Common myeloid progenitor, CD34-positive (primary cell): ENCODE data around the gene TMEM271.
A peak's percentile ranks its signal among the peaks of the same experiment; 100 is the strongest.

Experiments used
- CTCF ChIA-PET: fragments of 350-600 bp; sonication (Branson Sonifier 250); formaldehyde crosslinking; loops from one replicate; lab custom pipeline; 2021; ENCODE audit warnings: antibody characterized with exemption; lab: Charles Lee
- POLR2A ChIA-PET: fragments of 350-600 bp; sonication (Branson Sonifier 250); formaldehyde crosslinking; loops from one replicate; lab custom pipeline; 2021; ENCODE audit warnings: antibody characterized with exemption; lab: Charles Lee
- DNase-seq, 3 donors: peaks; one replicate each; pipeline versions ENCODE4 v3.0.0 to v3.0.0-alpha.2; 2013
- H3K27ac ChIP-seq, 2 experiments: 1 replicate in 1 of 2; 2 replicates in 1 of 2; pipeline ENCODE4 v1.7.0; 2013; ENCODE audit warnings: inconsistent platforms in 2 of 2, low read length in 2 of 2, mild to moderate bottlenecking in 2 of 2, low read depth in 1 of 2, moderate library complexity in 1 of 2; ENCODE audit not compliant: severe bottlenecking in 2 of 2, insufficient read depth in 1 of 2, poor library complexity in 1 of 2
- H3K27me3 ChIP-seq, 5 experiments: replicated peaks in 2 of 5; 1 replicate in 3 of 5; 2 replicates in 2 of 5; pipeline versions ENCODE4 v1.6.1 to v1.7.0; 2013; ENCODE audit warnings: low read length in 4 of 5, mild to moderate bottlenecking in 2 of 5, moderate library complexity in 2 of 5, inconsistent platforms in 1 of 5; ENCODE audit not compliant: insufficient read depth in 5 of 5, control insufficient read depth in 4 of 5
- H3K36me3 ChIP-seq, 4 experiments: 1 replicate in 2 of 4; 2 replicates in 2 of 4; pipeline versions ENCODE4 v1.6.1 to v1.7.0; 2013; ENCODE audit warnings: low read length in 3 of 4, control low read depth in 1 of 4, mild to moderate bottlenecking in 1 of 4; ENCODE audit not compliant: control insufficient read depth in 4 of 4, insufficient read depth in 4 of 4
- H3K4me1 ChIP-seq, 4 experiments: 1 replicate in 3 of 4; 2 replicates in 1 of 4; pipeline versions ENCODE4 v1.6.1 to v1.7.1; 2013; ENCODE audit warnings: low read length in 3 of 4, mild to moderate bottlenecking in 3 of 4, control low read depth in 1 of 4, inconsistent platforms in 1 of 4, moderate library complexity in 1 of 4; ENCODE audit not compliant: control insufficient read depth in 4 of 4, insufficient read depth in 4 of 4; ENCODE audit errors: control extremely low read depth in 1 of 4
- H3K4me3 ChIP-seq, 7 experiments: 1 replicate in 4 of 7; 2 replicates in 3 of 7; pipeline versions ENCODE4 v1.5.1 to v1.7.0; 2013; ENCODE audit warnings: mild to moderate bottlenecking in 7 of 7, low read length in 6 of 7, moderate library complexity in 6 of 7, inconsistent platforms in 2 of 7, low read depth in 2 of 7, control low read depth in 1 of 7; ENCODE audit not compliant: insufficient read depth in 4 of 7, control insufficient read depth in 1 of 7; ENCODE audit errors: extremely low read depth in 1 of 7
- H3K9me3 ChIP-seq, 5 experiments: 1 replicate in 4 of 5; 2 replicates in 1 of 5; pipeline versions ENCODE4 v1.6.1 to v1.7.1; 2013; ENCODE audit warnings: low read length in 4 of 5, mild to moderate bottlenecking in 2 of 5, inconsistent platforms in 1 of 5, low read depth in 1 of 5, moderate library complexity in 1 of 5; ENCODE audit not compliant: control insufficient read depth in 4 of 5, insufficient read depth in 2 of 5; ENCODE audit errors: control extremely low read depth in 1 of 5
- WGBS: methylation state at CpG from one replicate; pipeline ENCODE4 v1.1.5; 2013; ENCODE audit not compliant: insufficient coverage; 5-methylcytosine and 5-hydroxymethylcytosine counted together

The TMEM271 gene

GRCh38 chr4:608236-608635 lies 32.1 kb upstream of the TMEM271 start:
- H3K27ac ChIP-seq = no peak overlapping the region
- ChIA-PET CTCF (no interaction called here), POLR2A (no interaction called here)
- H3K4me1 ChIP-seq = peaks cover 9 to 13% (median 11%) of the 10 kb centered on the region in 4 experiments
- no peaks in the 10 kb centered on the region for H3K36me3 ChIP-seq
- peaks cover 0 to 43% (median 3%) of the 10 kb centered on the region in 5 experiments for H3K27me3 ChIP-seq
- H3K4me3 ChIP-seq = no peak overlapping the region
- peaks cover 0 to 7% (median 0%) of the 10 kb centered on the region in 5 experiments for H3K9me3 ChIP-seq
- DNase-seq = no peak
- WGBS = 62% methylated on average over 4 of the region's 7 CpGs

GRCh38 chr4:605702-606425 lies 29.8 kb upstream of the TMEM271 start:
- 95% methylated on average over 14 of the region's 17 CpGs for WGBS
- H3K4me3 ChIP-seq = no peak overlapping the region
- ChIA-PET CTCF (interaction anchor here (0.6 kb wide), 1 partner anchor 171 kb away, joined by 3 read pairs; no protein-coding TSS in a partner anchor), POLR2A (no interaction called here)
- peaks cover 0 to 7% (median 0%) of the 10 kb centered on the region in 5 experiments for H3K9me3 ChIP-seq
- peaks cover 0 to 32% (median 2%) of the 10 kb centered on the region in 5 experiments for H3K27me3 ChIP-seq
- no peak for DNase-seq
- H3K36me3 ChIP-seq = no peaks in the 10 kb centered on the region
- H3K27ac ChIP-seq = no peak overlapping the region
- H3K4me1 ChIP-seq = peaks cover 9 to 17% (median 11%) of the 10 kb centered on the region in 4 experiments

GRCh38 chr4:604131-604530 lies 28.0 kb upstream of the TMEM271 start:
- H3K4me3 ChIP-seq = peak overlapping the region in 1 of 7 experiments; percentile 39
- no CpG with 5 or more reads among the region's 3 CpGs for WGBS
- no peaks in the 10 kb centered on the region for H3K36me3 ChIP-seq
- CTCF ChIA-PET = interaction anchor here (1.3 to 1.4 kb wide), 2 partner anchors 20 to 138 kb away, joined by 3 to 6 read pairs; no protein-coding TSS in a partner anchor
- no peak overlapping the region for H3K27ac ChIP-seq
- peak; percentile 32 to 84 (median 79) for DNase-seq
- H3K4me1 ChIP-seq = peaks cover 9 to 17% (median 11%) of the 10 kb centered on the region in 4 experiments
- POLR2A ChIA-PET = no interaction called here
- H3K27me3 ChIP-seq = peaks cover 0 to 29% (median 4%) of the 10 kb centered on the region in 5 experiments
- no peaks in the 10 kb centered on the region for H3K9me3 ChIP-seq

DNA sequence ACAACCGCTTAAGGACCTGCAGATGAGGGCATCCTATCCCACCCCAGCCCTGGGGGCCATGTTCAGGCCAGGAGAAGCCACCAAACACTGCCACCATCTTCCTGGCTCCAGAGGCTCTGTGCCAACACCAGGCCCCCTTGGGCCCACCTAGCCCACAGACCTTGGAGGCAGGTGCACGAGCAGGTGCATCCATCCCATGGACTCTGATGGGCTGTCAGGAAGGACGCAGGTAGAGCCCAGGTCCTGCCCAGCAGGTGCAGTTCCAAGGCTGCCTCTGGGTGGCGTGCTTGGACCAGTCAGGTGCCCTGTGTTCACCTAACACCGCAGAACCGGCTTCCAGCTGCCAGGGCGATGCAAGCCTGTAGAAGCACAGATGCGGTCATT lies 26.5 kb upstream of the TMEM271 start:
- H3K27ac ChIP-seq = no peak overlapping the region
- POLR2A ChIA-PET = no interaction called here
- CTCF ChIA-PET = interaction anchor here (0.7 to 1.5 kb wide), 8 partner anchors 8 to 280 kb away, joined by 3 to 6 read pairs (median 4); partner anchors contain the start of genes ATP5ME and MYL5
- 21% methylated on average over 6 of the region's 8 CpGs for WGBS
- no peaks in the 10 kb centered on the region for H3K36me3 ChIP-seq
- no peaks in the 10 kb centered on the region for H3K9me3 ChIP-seq
- peak; percentile 42 to 69 (median 62) for DNase-seq
- H3K4me3 ChIP-seq = no peak overlapping the region
- H3K27me3 ChIP-seq = peaks cover 0 to 27% (median 14%) of the 10 kb centered on the region in 5 experiments
- H3K4me1 ChIP-seq = peaks cover 9 to 17% (median 11%) of the 10 kb centered on the region in 4 experiments

- DNase-seq = no peak
- peaks cover 9 to 17% (median 11%) of the 10 kb centered on the region in 4 experiments for H3K4me1 ChIP-seq
- H3K27me3 ChIP-seq = peaks cover 0 to 25% (median 14%) of the 10 kb centered on the region in 5 experiments
- H3K27ac ChIP-seq = no peak overlapping the region
- 89% methylated on average over 24 of the region's 24 CpGs for WGBS
- no peaks in the 10 kb centered on the region for H3K36me3 ChIP-seq
- no peaks in the 10 kb centered on the region for H3K9me3 ChIP-seq
- ChIA-PET CTCF (interaction anchor here (1.1 to 1.2 kb wide), 3 partner anchors 14 to 172 kb away, joined by 3 to 4 read pairs (median 3); partner anchors contain the start of genes ATP5ME and MYL5), POLR2A (no interaction called here)
- no peak overlapping the region for H3K4me3 ChIP-seq
These were observed 25.8 kb upstream of the TMEM271 start for GRCh38 chr4:601612-602558.

- 75% methylated on average over 8 of the region's 11 CpGs for WGBS
- no peak overlapping the region for H3K4me3 ChIP-seq
- H3K36me3 ChIP-seq = no peaks in the 10 kb centered on the region
- H3K27me3 ChIP-seq = peaks cover 0 to 28% (median 14%) of the 10 kb centered on the region in 5 experiments
- DNase-seq = no peak
- ChIA-PET POLR2A (no interaction called here), CTCF (interaction anchor here (1.8 kb wide), 1 partner anchor 17 kb away, joined by 5 read pairs; no protein-coding TSS in a partner anchor)
- H3K4me1 ChIP-seq = peaks cover 9 to 17% (median 11%) of the 10 kb centered on the region in 4 experiments
- no peak overlapping the region for H3K27ac ChIP-seq
- H3K9me3 ChIP-seq = no peaks in the 10 kb centered on the region
These were observed 24.9 kb upstream of the TMEM271 start for GRCh38 chr4:600850-601515.
